ENCODE results near the gene DYNLT2B.
"Not testable (repeated sequence)": the region's sequence is repeated elsewhere in the genome, so short reads cannot be mapped to it uniquely, and the experiment has no call there.

Gene DYNLT2B

DNA sequence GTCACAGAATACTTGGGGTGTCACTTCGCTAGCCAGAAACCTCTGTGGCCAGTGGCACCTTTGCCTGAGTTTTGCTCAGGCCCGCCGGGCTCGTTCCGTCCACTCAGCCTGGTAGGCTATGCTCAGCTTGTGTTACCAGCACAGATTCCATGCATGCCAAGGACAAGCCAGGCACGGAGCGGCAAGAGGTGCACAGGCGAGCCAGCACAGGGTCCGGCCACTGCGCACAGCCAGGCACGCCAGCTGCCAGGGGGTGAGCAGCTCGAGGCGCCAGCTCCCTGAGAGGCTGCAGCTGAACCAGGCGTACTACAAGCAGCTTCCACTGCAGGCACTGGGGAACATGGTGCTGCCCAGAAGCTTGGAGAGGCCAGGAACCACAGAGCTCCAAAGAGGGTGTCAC lies 45.2 kb downstream of the DYNLT2B start:
- DNase-seq (no peak), ATAC-seq (no peak)

DNA sequence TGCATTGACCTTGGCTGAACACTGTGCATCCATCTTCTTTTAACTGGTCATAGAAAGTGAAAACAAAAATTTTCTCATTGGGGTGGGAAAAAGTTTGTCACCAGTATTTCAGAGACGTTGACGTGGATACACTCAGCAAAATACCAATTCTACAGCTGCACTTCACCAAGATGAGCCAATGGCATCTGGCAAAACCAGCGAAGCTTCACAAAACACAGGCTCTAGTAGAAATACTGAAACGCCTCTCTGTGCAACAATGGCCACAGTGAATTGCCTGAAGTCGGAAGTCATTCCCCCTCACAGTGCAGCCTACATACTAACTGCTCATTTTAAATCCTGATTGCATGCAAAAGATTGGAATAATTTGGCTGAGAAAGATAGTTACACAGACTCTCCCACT lies 47.5 kb downstream of the DYNLT2B start:
- ATAC-seq: no peak
- DNase-seq: no peak

DNA sequence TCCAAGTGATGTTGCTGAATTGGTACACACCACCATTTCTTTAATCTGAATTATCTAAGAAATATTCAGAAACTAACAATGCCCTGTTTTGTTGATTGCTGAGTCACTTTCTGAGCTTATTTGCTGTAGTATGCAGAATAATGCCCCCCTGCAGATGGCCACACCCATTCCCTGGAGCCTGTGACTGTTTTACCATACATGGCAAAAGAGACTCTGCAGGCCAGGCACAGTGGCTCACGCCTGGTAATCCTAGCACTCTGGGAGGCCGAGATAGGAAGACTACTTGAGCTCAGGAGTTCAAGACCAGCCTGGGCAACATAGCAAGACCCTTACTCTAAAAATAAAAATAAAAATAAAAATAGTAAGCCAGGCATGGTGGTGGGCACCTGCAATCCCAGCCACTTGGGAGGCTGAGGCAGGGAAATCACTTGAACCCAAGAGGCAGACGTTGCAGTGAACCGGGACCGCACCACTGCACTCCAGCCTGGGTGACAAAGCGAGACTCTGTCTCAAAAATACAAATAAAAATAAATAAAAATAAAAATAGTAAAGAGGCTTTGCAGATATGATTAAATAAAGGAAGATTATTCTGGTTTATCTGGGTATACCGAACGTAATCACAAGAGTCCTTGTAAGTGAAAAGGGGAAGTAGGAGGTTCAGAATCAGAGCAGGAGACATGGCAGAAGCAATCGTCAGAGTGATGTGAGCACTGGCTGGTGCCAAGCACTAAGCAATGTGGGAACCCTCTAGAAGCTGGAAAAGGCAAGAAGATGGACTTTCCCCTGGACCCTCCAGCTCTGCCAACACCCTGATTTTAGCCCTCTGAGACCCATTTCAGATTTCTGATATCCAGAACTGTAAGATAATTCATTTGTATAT lies 49.5 kb downstream of the DYNLT2B start:
- ATAC-seq (no peak), DNase-seq (no peak)

DNA sequence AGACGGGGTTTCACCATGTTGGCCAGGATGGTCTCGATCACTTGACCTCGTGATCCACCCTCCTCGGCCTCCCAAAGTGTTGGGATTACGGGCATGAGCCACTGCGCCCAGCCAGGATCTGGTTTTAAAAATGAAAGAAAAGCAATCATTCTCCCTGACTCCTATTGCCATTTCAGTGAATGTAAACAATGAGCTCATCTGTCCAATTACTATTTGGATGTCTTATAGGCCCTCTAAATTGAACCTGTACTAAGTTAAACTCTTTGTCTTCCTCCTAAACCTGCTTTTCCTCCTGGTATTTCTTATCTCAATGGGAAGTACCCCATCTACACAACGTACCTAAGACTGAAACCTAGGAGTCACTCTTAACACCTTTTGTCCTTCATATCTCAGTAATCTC lies 54.2 kb downstream of the DYNLT2B start:
- no peak for ATAC-seq

DNA sequence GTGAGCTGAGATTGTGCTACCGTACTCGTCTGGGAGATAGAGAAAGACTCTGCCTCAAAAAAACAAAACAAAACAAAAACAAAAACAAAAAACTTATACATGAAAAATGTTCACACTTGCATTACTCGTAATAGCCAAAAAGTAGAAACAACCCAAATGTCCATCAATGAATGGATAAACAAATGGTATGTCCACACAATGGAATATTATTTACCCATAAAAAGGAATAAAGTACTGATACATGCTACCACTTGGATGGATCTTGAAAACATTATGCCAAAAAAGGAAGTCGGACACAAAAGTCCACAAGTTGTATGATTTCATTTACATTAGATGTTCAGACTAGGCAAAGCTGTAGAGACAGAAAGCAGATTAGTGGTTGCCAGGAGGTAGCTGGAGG lies 57.3 kb downstream of the DYNLT2B start:
- ATAC-seq (no peak), DNase-seq (no peak)

More for the DNA sequence above, 54.2 kb downstream of the DYNLT2B start:
- DNase-seq: no peak

DNA sequence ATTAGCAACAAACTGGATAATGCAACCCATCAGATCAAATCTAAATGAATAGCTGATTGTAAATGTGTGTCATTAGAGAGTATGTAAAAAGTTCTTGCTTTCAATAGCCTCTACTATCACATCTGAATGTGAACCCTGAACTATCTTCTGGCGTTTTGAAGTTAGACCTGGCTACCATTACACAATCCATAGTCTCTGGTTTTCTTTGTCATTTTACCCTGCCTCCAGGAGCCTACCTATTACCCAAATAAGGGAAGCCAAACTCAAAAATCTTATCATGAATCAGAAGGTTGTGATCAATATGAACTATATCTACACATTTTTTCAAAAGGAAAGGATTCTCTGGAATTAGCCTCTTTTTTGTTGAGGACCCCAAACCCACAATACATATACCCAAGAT lies 62.3 kb downstream of the DYNLT2B start:
- DNase-seq: no peak
- ATAC-seq: no peak

DNA sequence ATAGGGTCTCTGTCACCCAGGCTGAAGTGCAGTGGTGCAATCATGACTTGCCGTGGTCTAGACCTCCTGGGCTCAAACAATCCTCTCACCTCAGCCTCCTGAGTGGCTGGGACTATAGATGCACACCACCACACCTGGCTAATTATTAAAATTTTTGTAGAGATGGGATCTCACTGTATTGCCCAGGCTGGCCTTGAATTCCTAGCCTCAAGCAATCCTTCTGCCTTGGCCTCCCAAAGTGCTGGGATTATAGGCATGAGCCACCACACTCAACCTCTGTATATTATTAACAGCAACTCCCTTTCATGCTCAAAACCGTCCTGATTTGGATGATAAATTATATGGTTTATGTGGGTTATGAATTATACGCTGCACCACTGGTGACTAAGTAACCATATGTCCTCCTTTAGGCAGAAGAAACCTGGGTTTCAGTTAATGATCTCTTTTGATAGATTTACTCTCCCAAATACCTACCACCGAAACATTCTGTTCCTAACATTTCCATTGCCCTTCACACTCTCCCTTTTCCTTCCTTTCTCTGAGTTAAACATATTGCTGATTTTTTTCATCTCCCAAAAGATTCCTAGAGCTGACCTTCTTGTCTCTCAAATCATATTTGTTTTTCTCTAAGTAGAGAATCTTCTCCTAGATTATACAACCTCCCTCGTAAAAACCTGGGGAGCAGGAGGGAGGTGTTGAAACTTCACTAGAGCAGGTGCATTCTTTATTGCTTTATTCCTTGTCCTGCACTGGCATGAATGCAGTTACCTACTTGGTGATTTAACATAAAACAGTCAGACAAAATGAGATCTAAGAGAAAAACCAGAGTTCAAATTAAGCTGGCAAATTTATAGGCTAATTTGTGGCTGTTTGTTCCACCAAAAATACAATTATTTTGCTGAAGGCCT lies 63.4 kb downstream of the DYNLT2B start:
- ATAC-seq (no peak), DNase-seq (no peak)

DNA sequence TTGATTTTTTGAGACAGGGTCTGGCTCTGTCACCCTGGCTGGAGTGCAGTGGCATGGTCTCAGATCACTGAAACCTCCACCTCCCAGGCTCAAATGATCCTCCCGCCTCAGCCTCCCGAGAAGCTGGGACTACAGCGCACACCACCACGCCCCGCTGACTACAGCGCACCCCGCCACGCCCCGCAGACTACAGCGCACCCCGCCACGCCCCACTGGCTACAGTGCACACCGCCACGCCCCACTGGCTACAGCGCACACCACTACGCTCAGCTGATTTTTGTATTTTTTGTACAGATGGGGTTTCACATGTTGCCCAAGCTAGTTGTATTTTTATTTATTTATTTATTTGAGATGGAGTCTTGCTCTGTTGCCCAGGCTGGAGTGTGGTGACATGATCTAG lies 66.1 kb downstream of the DYNLT2B start:
- no peak for ATAC-seq
- DNase-seq: no peak

DNA sequence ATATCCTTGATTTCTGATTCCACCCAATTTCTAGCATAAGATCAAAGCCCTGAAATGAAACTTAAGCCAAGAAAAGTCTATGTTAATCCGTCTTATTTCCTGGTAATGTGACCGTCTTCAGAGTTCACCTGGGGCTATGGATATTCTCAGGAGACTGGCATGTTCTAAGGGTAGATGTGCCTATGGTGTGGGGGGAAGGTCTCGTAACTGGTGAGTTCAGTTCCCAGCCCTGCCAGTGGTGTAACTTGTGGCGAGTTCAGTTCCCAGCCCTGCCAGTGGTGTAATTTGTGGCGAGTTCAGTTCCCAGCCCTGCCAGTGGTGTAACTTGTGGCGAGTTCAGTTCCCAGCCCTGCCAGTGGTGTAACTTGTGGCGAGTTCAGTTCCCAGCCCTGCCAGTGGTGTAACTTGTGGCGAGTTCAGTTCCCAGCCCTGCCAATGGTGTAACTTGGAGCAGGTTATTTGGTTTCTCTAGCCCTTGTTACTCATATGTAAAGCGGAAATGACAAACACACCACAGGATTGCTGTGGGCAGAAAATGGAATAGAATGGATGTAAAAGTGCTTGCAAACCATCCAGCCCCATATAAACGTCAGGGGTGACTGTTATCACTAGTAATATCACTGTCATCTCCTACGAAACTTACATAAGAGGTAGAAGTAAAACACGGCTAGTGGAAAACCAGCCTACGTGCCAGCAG lies 71.3 kb downstream of the DYNLT2B start:
- DNase-seq (no peak), ATAC-seq (no peak)

DNA sequence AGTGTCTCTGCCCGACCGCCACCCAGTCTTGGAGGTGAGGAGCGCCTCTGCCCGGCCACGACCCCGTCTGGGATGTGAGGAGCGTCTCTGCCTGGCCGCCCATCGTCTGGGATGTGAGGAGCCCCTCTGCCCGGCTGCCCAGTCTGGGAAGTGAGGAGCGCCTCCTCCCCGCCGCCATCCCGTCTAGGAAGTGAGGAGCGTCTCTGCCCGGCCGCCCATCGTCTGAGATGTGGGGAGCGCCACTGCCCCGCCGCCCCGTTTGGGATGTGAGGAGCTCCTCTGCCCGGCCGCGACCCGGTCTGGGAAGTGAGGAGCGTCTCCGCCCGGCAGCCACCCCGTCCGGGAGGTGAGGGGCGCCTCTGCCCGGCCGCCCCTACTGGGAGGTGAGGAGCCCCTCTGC lies 73.9 kb downstream of the DYNLT2B start:
- not testable (repeated sequence) for ATAC-seq

DNA sequence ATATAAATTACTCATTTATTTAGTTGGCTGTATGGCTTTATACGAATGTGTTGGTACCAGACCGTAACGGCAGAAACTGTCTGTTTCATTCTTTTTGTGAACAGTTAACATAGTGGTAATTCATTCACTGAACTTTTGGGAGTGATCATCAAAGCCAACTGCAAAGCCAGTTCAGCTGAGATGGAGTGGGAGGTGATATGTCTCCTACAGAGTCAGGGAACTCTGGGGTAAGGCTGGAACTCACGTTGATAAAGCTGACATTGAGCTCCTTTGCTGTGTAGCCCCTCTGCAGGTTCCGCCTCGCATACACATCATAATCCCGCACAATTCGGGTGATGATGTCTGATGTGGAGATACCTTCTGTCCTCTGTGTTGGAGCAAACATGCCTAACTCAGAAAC lies 76.3 kb downstream of the DYNLT2B start:
- ATAC-seq (no peak), DNase-seq (no peak)

More for the DNA sequence above, 73.9 kb downstream of the DYNLT2B start:
- not testable (repeated sequence) for DNase-seq

All from stimulated activated naive CD8-positive, alpha-beta T cell treated with anti-CD3 and anti-CD28 coated beads, Interleukin-15, Interleukin-2, amounts not matched to agents 100 U/mL and 50 U/mL, for 24 hours (primary cell).